HG02884 (cell line): Measurements from ENCODE around the gene TMEM89.
A peak's percentile ranks its signal among the peaks of the same experiment; 100 is the strongest.

Experiments used
- ATAC-seq: cut with Tn5 transposase; IDR thresholded peaks from one replicate; pipeline ENCODE4 v1.9.1; 2021; ENCODE audit warnings: mild to moderate bottlenecking, moderate library complexity; ENCODE audit not compliant: unreplicated experiment

TMEM89 gene

GRCh38 chr3:48617559-48617958, 4.0 kb downstream of the TMEM89 start:
- ATAC-seq = no peak

- ATAC-seq = no peak
Measured at GRCh38 chr3:48614044-48614443, 7.5 kb downstream of the TMEM89 start.

- no peak for ATAC-seq
Measured at GRCh38 chr3:48612309-48612708, 9.3 kb downstream of the TMEM89 start.

GRCh38 chr3:48609088-48610005, 12.2 kb downstream of the TMEM89 start, which contains the start of gene UQCRC1:
UQCRC1 (minus strand) TSS chr3:48609646; CDS start chr3:48609620, 26 bp downstream.
- peak; percentile 92 for ATAC-seq

GRCh38 chr3:48607519-48607918, 14.1 kb downstream of the TMEM89 start:
- no peak for ATAC-seq

GRCh38 chr3:48601622-48601994, 20.0 kb downstream of the TMEM89 start:
- ATAC-seq = no peak

GRCh38 chr3:48600711-48601621, 20.6 kb downstream of the TMEM89 start:
- no peak for ATAC-seq

GRCh38 chr3:48599509-48600285, 21.9 kb downstream of the TMEM89 start:
- no peak for ATAC-seq

GRCh38 chr3:48599077-48599501, 22.5 kb downstream of the TMEM89 start:
- ATAC-seq = no peak

- no peak for ATAC-seq
Measured at GRCh38 chr3:48598323-48599076, 23.1 kb downstream of the TMEM89 start.

GRCh38 chr3:48597408-48597800, 24.2 kb downstream of the TMEM89 start:
- ATAC-seq = no peak

- ATAC-seq = no peak
Measured at GRCh38 chr3:48596676-48597407, 24.7 kb downstream of the TMEM89 start.

- no peak for ATAC-seq
Measured at GRCh38 chr3:48596157-48596556, 25.4 kb downstream of the TMEM89 start.

GRCh38 chr3:48595526-48596121, 25.9 kb downstream of the TMEM89 start:
- ATAC-seq = no peak

- no peak for ATAC-seq
Measured at GRCh38 chr3:48595075-48595525, 26.5 kb downstream of the TMEM89 start, which contains the start of gene COL7A1. COL7A1 (minus strand) TSS chr3:48595329; CDS start chr3:48595159, 170 bp downstream.

GRCh38 chr3:48594417-48595049, 27.0 kb downstream of the TMEM89 start:
- no peak for ATAC-seq

- ATAC-seq = no peak
Measured at GRCh38 chr3:48593337-48593736, 28.2 kb downstream of the TMEM89 start.

- ATAC-seq = no peak
Measured at GRCh38 chr3:48592519-48593087, 29.0 kb downstream of the TMEM89 start.
